ENCODE results near the gene OR6B1. TPM values are rescaled to one million over a fixed set of nuclear protein-coding genes. Genes with fewer than 3 reads are reported as not detected.

The OR6B1 gene
- total and polyA plus RNA-seq, 2 donors (not counting 1 experiment from before 2014, with no cell fraction given), result not detected

DNA sequence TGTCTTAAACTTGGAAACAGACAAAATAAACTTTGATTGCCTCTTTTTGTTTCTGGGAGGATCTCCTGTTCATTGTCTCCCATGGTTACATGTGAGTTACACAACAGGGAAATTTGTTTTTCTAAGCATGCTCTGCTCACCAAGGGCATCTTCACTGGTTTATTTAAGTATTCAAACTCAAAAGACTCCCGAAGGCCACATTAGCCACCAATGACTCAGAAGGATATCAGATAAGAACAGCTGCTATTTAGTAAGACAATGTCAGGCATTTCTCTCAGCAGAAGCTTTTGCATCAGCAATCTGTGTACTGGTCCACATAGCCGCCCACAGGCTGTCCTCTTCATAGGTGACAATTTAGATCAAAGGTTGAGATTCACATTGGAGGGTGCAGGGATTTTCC lies 19.3 kb downstream of the OR6B1 start:
- no peaks in the 10 kb centered on the region for H3K27me3 ChIP-seq (replicated peaks in 1 of 4; ENCODE audit: control extremely low read depth in 1 of 4, control insufficient read depth in 3 of 4, insufficient read depth in 4 of 4, low read length in 3 of 4)
- DNase-seq (no peak), ATAC-seq (ENCODE audit: low read depth) (no peak)
- no peaks in the 10 kb centered on the region for H3K79me2 ChIP-seq (ENCODE audit: control insufficient read depth, insufficient read depth, low read length)
- 80% methylated on average over 2 of the region's 2 CpGs for WGBS (ENCODE audit: insufficient coverage)
- ChIA-PET CTCF (no interaction called here), POLR2A (no interaction called here)
- no peak overlapping the region for H3K27ac Mint-ChIP-seq
- intact Hi-C loops (cut with micrococcal nuclease), result no loop called here
- H3K9me3 Mint-ChIP-seq (ENCODE audit: insufficient read depth), result no peaks in the 10 kb centered on the region
- no peaks in the 10 kb centered on the region for H3K4me1 ChIP-seq (ENCODE audit: control insufficient read depth in 2 of 2, insufficient read depth in 2 of 2, low read length in 2 of 2)
- H4K20me1 ChIP-seq (ENCODE audit: control insufficient read depth, insufficient read depth, low read length, poor library complexity, severe bottlenecking), result no peaks in the 10 kb centered on the region
- no peaks in the 10 kb centered on the region for H3K9me3 ChIP-seq (ENCODE audit: control extremely low read depth in 1 of 3, control insufficient read depth in 2 of 3, insufficient read depth in 1 of 3, low read length in 2 of 3)
- no peak overlapping the region for H3K4me3 Mint-ChIP-seq
- no peak for TF ChIP-seq EZH2 (IDR thresholded peaks at IDR 0.05; ENCODE audit: borderline replicate concordance, insufficient read depth, low read depth, low read length, poor library complexity, severe bottlenecking)
- no peak for TF ChIP-seq CTCF (IDR thresholded peaks at IDR 0.05)
- H3K4me3 ChIP-seq (ENCODE audit: control extremely low read depth in 1 of 5, extremely low read depth in 1 of 5, insufficient read depth in 1 of 5, low read depth in 2 of 5, low read length in 4 of 5), result no peak overlapping the region
- H3K9ac ChIP-seq (ENCODE audit: low read length), result no peak overlapping the region
- H3K4me1 Mint-ChIP-seq, result no peaks in the 10 kb centered on the region
- no peak overlapping the region for H2AFZ ChIP-seq (ENCODE audit: insufficient read depth, low read depth, low read length, poor library complexity, severe bottlenecking)
- H3K36me3 ChIP-seq (replicated peaks in 1 of 2; ENCODE audit: control extremely low read depth in 1 of 2, control insufficient read depth in 1 of 2, extremely low read depth in 1 of 2, insufficient read depth in 2 of 2, low read length in 1 of 2), result no peaks in the 10 kb centered on the region
- no peak overlapping the region for H3K4me2 ChIP-seq (replicated peaks; ENCODE audit: low read depth, low read length, poor library complexity, severe bottlenecking)
- H3K27ac ChIP-seq (ENCODE audit: low read length in 2 of 2), result no peak overlapping the region
- H3K27me3 Mint-ChIP-seq, result peaks cover under 1% of the 10 kb centered on the region

DNA sequence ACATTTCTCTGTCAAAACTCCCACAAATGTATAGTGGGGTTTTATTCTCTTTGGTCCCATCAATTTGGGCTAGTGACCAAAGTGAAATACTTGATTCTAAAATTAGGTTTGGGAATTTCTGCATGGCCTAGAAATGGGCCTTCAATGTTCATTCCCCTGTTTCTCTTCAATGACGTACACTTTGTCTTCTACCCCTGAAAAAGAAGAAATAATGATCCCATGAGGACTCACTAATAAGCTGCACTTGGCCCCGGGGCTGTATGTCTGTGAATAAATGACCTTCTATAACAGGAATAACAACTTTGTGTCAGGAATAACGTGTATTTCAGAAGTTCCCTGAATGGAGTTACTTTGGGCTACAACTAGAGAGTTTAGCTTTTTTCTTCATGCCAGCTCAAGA lies 20.2 kb downstream of the OR6B1 start:
- ChIA-PET CTCF (no interaction called here), POLR2A (no interaction called here)
- intact Hi-C loops (cut with micrococcal nuclease), result no loop called here
- H3K79me2 ChIP-seq (ENCODE audit: control insufficient read depth, insufficient read depth, low read length), result no peaks in the 10 kb centered on the region
- H3K4me1 ChIP-seq (ENCODE audit: control insufficient read depth in 2 of 2, insufficient read depth in 2 of 2, low read length in 2 of 2), result no peaks in the 10 kb centered on the region
- no peaks in the 10 kb centered on the region for H4K20me1 ChIP-seq (ENCODE audit: control insufficient read depth, insufficient read depth, low read length, poor library complexity, severe bottlenecking)
- ATAC-seq (ENCODE audit: low read depth), result no peak
- H3K9me3 ChIP-seq (ENCODE audit: control extremely low read depth in 1 of 3, control insufficient read depth in 2 of 3, insufficient read depth in 1 of 3, low read length in 2 of 3), result no peaks in the 10 kb centered on the region
- Mint-ChIP-seq H3K27ac (no peak overlapping the region), H3K4me1 (no peaks in the 10 kb centered on the region), H3K9me3 (ENCODE audit: insufficient read depth) (no peaks in the 10 kb centered on the region), H3K27me3 (no peaks in the 10 kb centered on the region), H3K4me3 (no peak overlapping the region)
- no peak overlapping the region for H3K9ac ChIP-seq (ENCODE audit: low read length)
- no peak overlapping the region for H3K4me3 ChIP-seq (ENCODE audit: control extremely low read depth in 1 of 5, extremely low read depth in 1 of 5, insufficient read depth in 1 of 5, low read depth in 2 of 5, low read length in 4 of 5)
- no peak overlapping the region for H2AFZ ChIP-seq (ENCODE audit: insufficient read depth, low read depth, low read length, poor library complexity, severe bottlenecking)
- H3K36me3 ChIP-seq (replicated peaks in 1 of 2; ENCODE audit: control extremely low read depth in 1 of 2, control insufficient read depth in 1 of 2, extremely low read depth in 1 of 2, insufficient read depth in 2 of 2, low read length in 1 of 2), result no peaks in the 10 kb centered on the region
- H3K4me2 ChIP-seq (replicated peaks; ENCODE audit: low read depth, low read length, poor library complexity, severe bottlenecking), result no peak overlapping the region
- no peak overlapping the region for H3K27ac ChIP-seq (ENCODE audit: low read length in 2 of 2)
- no peak for TF ChIP-seq EZH2 (IDR thresholded peaks at IDR 0.05; ENCODE audit: borderline replicate concordance, insufficient read depth, low read depth, low read length, poor library complexity, severe bottlenecking)
- TF ChIP-seq CTCF (IDR thresholded peaks at IDR 0.05), result no peak
- no peak for DNase-seq
- WGBS (ENCODE audit: insufficient coverage), result 100% methylated on average over 1 of the region's 3 CpGs
- H3K27me3 ChIP-seq (replicated peaks in 1 of 4; ENCODE audit: control extremely low read depth in 1 of 4, control insufficient read depth in 3 of 4, insufficient read depth in 4 of 4, low read length in 3 of 4), result no peaks in the 10 kb centered on the region
